OCI-LY7 (cell line): ENCODE measurements around the gene GLRA3.

Experiments
- CTCF ChIP-seq: fragments of 200-600 bp; sonication (generic); conservative IDR thresholded peaks from 2 replicates; pipeline ENCODE4 v1.5.1; 2014; ENCODE audit warnings: mild to moderate bottlenecking, antibody characterized with exemption, low read length, moderate library complexity, mixed read lengths
- EZH2phosphoT487 ChIP-seq: fragments of 200-600 bp; sonication (generic); IDR thresholded peaks from 2 replicates; pipeline ENCODE4 v1.6.1; 2018; ENCODE audit warnings: low read depth, borderline replicate concordance, mild to moderate bottlenecking, mixed run types, antibody characterized with exemption, low read length, moderate library complexity, mixed read lengths

- TF ChIP-seq CTCF (no peak), EZH2phosphoT487 (no peak)
These were observed 193.3 kb downstream of the GLRA3 start for GRCh38 chr4:174635732-174636131.
